ENCODE data around the gene NOS3. TPM values are rescaled to one million over a fixed set of nuclear protein-coding genes. Genes with fewer than 3 reads are reported as not detected.
A peak's percentile ranks its signal among the peaks of the same experiment; 100 is the strongest.

NOS3 gene
- total RNA-seq, 1 experiment from 2014 or later = not detected

DNA sequence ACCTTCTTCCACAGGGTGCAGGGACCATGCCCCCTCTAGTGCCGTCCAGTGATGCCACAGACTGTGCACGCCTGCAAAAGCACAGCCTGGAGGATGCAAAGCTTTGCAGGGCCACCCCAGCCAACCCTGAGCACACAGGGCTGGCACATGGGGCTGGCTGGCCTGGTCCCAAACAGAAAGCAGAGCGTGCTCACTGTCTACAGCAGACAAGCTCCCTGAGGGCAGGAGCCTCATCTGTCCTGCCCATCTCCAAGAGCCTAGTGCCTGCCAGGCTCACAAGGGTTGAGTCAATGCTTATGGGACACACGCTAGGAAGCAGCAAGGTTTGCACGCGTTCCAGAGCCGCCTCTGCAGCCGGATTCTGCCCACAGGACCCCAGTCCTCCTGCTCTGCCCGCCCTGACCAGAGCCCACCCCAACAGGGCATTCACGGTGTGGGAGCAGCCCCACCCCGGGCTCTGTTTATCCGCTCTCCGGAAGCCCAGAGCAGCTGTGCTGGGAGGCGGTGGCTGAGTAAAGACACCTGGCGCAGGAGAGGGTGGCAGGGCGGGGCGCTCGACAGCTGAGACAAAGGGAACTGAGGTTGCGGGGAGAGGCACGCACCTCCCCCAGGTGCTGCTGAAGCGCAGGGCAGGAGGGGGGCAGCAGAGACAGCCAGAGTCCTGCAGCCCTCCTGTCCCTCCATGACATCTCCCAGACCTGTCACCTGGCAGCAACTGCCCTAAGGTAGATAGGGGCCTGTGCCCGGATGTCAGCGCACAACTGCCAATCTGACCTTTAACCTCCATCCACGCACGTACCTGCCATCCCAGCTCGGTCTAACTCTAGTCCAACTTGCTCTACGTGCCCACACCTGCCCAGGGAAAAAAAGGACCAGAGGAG lies 17.0 kb upstream of the NOS3 start:
- in situ Hi-C loops (cut with HindIII; ENCODE audit: low pct_unique_long_range_greater_than_20kb, low sequenced_read_pairs) = no loop called here
- DNase-seq (ENCODE audit: low read depth, low spot score) = no peak

- DNase-seq (ENCODE audit: low read depth, low spot score) = peak; percentile 48
- in situ Hi-C loops (cut with HindIII; ENCODE audit: low pct_unique_long_range_greater_than_20kb, low sequenced_read_pairs) = no loop called here
Observed at GRCh38 chr7:150974468-150975391, 16.1 kb upstream of the NOS3 start.

DNA sequence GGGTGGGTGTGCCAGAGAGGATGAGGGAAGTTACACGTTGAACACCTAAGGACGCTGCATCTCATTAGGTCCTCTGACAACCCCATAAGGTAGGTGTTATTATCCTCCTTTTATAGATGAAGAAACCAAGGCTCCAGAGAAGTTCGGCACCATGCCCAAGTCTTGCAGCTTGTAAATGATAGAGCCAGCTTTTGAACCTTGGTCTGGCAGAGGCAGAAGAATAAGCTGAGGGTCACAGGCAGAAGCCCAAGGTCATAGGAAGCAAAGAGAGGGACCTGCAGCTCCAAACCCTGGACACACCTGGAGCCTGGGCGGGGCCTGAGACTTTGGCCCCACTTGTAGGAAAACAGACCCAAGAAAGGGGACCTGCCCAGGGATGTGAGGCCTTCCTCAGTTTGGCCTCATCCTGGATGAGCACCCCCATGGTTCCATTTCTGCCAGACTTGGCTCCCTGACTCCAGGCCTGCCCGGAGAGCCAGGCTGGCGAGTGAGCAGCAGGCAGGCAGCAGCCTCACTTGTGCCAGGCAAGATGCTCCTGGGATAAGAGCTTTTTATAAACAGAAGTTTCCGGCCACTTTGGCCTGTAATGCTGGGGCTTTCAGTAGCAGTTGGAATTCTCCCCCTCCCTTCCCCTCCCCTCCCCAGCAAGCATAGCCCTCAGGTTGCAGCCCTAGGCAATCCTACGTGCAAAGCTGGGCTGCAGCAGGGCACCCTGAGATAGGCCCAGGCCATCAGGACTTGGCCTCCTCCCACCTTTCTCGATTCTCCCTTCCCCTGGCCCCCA lies 15.1 kb upstream of the NOS3 start:
- DNase-seq (ENCODE audit: low read depth, low spot score) = no peak
- in situ Hi-C loops (cut with HindIII; ENCODE audit: low pct_unique_long_range_greater_than_20kb, low sequenced_read_pairs) = no loop called here

- in situ Hi-C loops (cut with HindIII; ENCODE audit: low pct_unique_long_range_greater_than_20kb, low sequenced_read_pairs) = no loop called here
- DNase-seq (ENCODE audit: low read depth, low spot score) = no peak
Observed at GRCh38 chr7:150976529-150977381, 14.1 kb upstream of the NOS3 start.

DNA sequence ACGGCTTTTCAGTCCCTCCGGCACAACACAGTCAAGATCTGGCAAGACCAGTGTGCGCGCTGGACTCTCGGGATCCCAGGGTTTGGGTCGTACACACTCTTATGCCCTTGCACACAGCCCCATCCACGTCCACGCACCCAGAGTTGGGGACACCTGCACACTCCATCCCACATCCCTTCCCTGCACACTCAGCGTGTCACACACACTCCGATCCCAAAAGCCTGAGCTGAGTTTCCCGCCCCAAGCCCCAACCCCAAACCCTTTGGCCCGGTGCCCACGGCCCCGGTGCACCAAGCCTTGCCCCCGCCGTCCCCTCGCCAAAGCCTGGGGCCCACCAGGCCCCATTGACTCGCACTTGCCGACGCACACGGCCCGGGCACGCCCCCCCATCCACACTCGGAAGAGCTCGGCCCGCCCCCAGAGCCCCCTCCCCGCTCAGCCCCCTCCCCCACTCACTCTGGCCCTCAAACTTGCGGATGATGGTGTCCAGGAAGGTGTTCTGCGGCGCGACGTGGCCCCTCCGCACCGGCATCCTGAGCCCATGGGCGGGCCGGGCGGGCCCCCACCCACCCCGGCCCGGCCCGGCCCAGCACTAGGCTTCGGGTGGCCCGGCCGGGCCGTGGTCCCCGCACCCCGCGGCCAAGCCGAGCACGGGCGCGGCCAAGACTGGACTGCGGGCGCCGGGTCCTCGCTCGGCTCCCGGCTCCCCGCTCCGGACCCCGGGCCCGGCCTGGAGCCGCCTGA lies 13.3 kb upstream of the NOS3 start:
- no peak for DNase-seq (ENCODE audit: low read depth, low spot score)
- in situ Hi-C loops (cut with HindIII; ENCODE audit: low pct_unique_long_range_greater_than_20kb, low sequenced_read_pairs) = no loop called here

- in situ Hi-C loops (cut with HindIII; ENCODE audit: low pct_unique_long_range_greater_than_20kb, low sequenced_read_pairs) = no loop called here
- no peak for DNase-seq (ENCODE audit: low read depth, low spot score)
Observed at GRCh38 chr7:150978126-150978789, 12.6 kb upstream of the NOS3 start, which contains the start of gene KCNH2. KCNH2 (minus strand) TSS chr7:150978321; CDS start chr7:150977913, 408 bp downstream.

GRCh38 chr7:150979713-150980390 lies 11.0 kb upstream of the NOS3 start:
- in situ Hi-C loops (cut with HindIII; ENCODE audit: low pct_unique_long_range_greater_than_20kb, low sequenced_read_pairs) = no loop called here
- no peak for DNase-seq (ENCODE audit: low read depth, low spot score)

GRCh38 chr7:150980663-150981062 lies 10.2 kb upstream of the NOS3 start:
- DNase-seq (ENCODE audit: low read depth, low spot score) = peak; percentile 28
- in situ Hi-C loops (cut with HindIII; ENCODE audit: low pct_unique_long_range_greater_than_20kb, low sequenced_read_pairs) = no loop called here

- no peak for DNase-seq (ENCODE audit: low read depth, low spot score)
- in situ Hi-C loops (cut with HindIII; ENCODE audit: low pct_unique_long_range_greater_than_20kb, low sequenced_read_pairs) = no loop called here
Observed at GRCh38 chr7:150981644-150982043, 9.2 kb upstream of the NOS3 start.

DNA sequence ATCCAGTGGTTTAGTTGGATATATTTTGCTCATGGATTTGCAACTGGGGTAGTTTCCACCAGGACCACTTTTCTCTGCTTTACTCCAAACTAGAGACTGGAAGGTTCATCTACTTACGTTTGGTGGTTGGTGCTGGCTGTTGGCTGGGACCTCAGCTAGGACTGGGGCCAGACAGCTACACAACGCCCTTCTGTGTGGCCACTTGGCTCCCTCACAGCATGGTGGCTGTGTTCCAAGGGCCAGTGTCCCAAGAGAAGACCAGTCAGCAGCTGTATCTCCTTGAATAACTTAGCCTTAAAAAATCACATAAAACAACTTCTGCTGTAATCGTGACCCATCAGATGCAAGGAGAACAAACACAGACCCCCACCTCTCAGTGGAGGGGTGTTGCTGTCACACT lies 8.5 kb upstream of the NOS3 start:
- in situ Hi-C loops (cut with HindIII; ENCODE audit: low pct_unique_long_range_greater_than_20kb, low sequenced_read_pairs) = no loop called here
- DNase-seq (ENCODE audit: low read depth, low spot score) = no peak

GRCh38 chr7:150983893-150984368 lies 6.9 kb upstream of the NOS3 start:
- peak; percentile 55 for DNase-seq (ENCODE audit: low read depth, low spot score)
- in situ Hi-C loops (cut with HindIII; ENCODE audit: low pct_unique_long_range_greater_than_20kb, low sequenced_read_pairs) = no loop called here

- in situ Hi-C loops (cut with HindIII; ENCODE audit: low pct_unique_long_range_greater_than_20kb, low sequenced_read_pairs) = no loop called here
- DNase-seq (ENCODE audit: low read depth, low spot score) = peak; percentile 87
Observed at GRCh38 chr7:150986099-150986512, 4.7 kb upstream of the NOS3 start.

DNA sequence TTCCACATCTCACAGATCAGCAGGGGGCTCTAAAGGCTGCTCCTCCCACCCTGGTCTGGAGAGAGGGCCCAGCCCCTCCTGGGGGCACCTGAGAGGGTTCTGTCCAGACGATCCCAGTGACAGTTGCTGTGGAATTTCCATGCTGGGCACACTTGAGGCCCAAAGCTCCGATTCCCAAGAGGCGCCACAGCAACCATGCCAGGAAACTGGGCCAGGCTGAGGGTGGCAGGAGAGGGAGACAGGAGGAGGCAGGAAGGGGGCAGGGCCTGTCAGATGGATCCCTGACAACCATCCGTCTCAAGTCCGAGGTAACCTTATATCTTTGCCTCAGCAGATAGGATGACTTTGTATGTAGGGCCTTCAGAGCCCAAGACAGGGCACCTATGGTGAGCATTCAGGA lies 4.3 kb upstream of the NOS3 start:
- no peak for DNase-seq (ENCODE audit: low read depth, low spot score)
- in situ Hi-C loops (cut with HindIII; ENCODE audit: low pct_unique_long_range_greater_than_20kb, low sequenced_read_pairs) = no loop called here

- in situ Hi-C loops (cut with HindIII; ENCODE audit: low pct_unique_long_range_greater_than_20kb, low sequenced_read_pairs) = no loop called here
Observed at GRCh38 chr7:150988230-150989226, 2.3 kb upstream of the NOS3 start.

More at GRCh38 chr7:150988230-150989226, 2.3 kb upstream of the NOS3 start:
- peak; percentile 76 for DNase-seq (ENCODE audit: low read depth, low spot score)

Measured in SK-MEL-5 (cell line).